GM23338 (cell line): ENCODE data around the gene RGS8. TPM values are rescaled to one million over a fixed set of nuclear protein-coding genes. Genes with fewer than 3 reads are reported as not detected.

Experiments
- CREB1 ChIP-seq: fragments of 250-450 bp; sonication (Bioruptor Pico); IDR thresholded peaks from 2 replicates; pipeline ENCODE4 v1.5.0; 2020; ENCODE audit warnings: low read depth, mild to moderate bottlenecking, moderate library complexity
- CTCF ChIP-seq, 2 experiments: fragments of 200-600 bp in 1 of 2; sonication (generic) in 1 of 2; conservative IDR thresholded peaks; 2 replicates each; pipeline versions ENCODE4 v1.5.1 to v1.6.1; 2016 to 2017; ENCODE audit warnings: antibody characterized with exemption in 2 of 2, low read depth in 2 of 2, mild to moderate bottlenecking in 2 of 2, moderate library complexity in 1 of 2
- ETS1 ChIP-seq: IDR thresholded peaks from 2 replicates; pipeline ENCODE4 v1.6.1; 2016; ENCODE audit warnings: antibody characterized with exemption
- EZH2 ChIP-seq: fragments of 200-600 bp; sonication (generic); IDR thresholded peaks from one replicate; pipeline ENCODE4 v1.8.0; 2017; ENCODE audit warnings: antibody characterized with exemption, mild to moderate bottlenecking, low read depth; ENCODE audit not compliant: unreplicated experiment
- EZH2phosphoT487 ChIP-seq: fragments of 200-600 bp; sonication (generic); IDR thresholded peaks from one replicate; pipeline ENCODE4 v1.8.1; 2018; ENCODE audit warnings: antibody characterized with exemption; ENCODE audit not compliant: unreplicated experiment
- JUNB ChIP-seq: IDR thresholded peaks from one replicate; pipeline ENCODE4 v1.6.1; 2016; ENCODE audit warnings: antibody characterized with exemption; ENCODE audit not compliant: unreplicated experiment
- NANOG ChIP-seq: IDR thresholded peaks from 2 replicates; pipeline ENCODE4 v1.6.1; 2016; ENCODE audit warnings: antibody characterized with exemption, borderline replicate concordance
- ZNF114 ChIP-seq: fragments of 250-450 bp; sonication (Bioruptor Pico); IDR thresholded peaks from 2 replicates; pipeline ENCODE4 v1.5.0; 2020; ENCODE audit warnings: mild to moderate bottlenecking, moderate library complexity
- ZNF331 ChIP-seq: fragments of 250-450 bp; sonication (Bioruptor Pico); IDR thresholded peaks from 2 replicates; pipeline ENCODE4 v1.5.0; 2020; ENCODE audit warnings: low read depth, mild to moderate bottlenecking, moderate library complexity
- ZNF462 ChIP-seq: fragments of 250-450 bp; sonication (Bioruptor Pico); IDR thresholded peaks from 2 replicates; pipeline ENCODE4 v1.5.0; 2020; ENCODE audit warnings: mild to moderate bottlenecking, moderate library complexity
- polyA plus RNA-seq: library from polyadenylated mRNA; unstranded; fragments of >200 nt; fragmentation: Nextera tagmentation; extraction: Ambion mirVana; gene quantifications from 2 replicates; pipeline ENCODE4 v1.2.1, GENCODE V29; 2016
- total RNA-seq: library from RNA; depleted of rRNA; stranded (reverse); fragments of >200 nt; shearing (Covaris generic); gene quantifications from 2 replicates; pipeline ENCODE4 v1.2.3, GENCODE V29; 2014

The RGS8 gene
- total and polyA plus RNA-seq, 2 experiments from 2014 or later: 0.06 to 2.5 TPM

GRCh38 chr1:182652933-182653332 is 31.5 kb downstream of the RGS8 start (continued):
- no peak for TF ChIP-seq ZNF462 (CRISPR knock-in tag)
- TF ChIP-seq JUNB: no peak
- TF ChIP-seq EZH2phosphoT487: no peak
- TF ChIP-seq ETS1: no peak
- TF ChIP-seq EZH2: no peak
- TF ChIP-seq NANOG: no peak
- TF ChIP-seq CTCF (conservative IDR thresholded peaks at IDR 0.05; ENCODE audit: low read depth in 2 of 2): no peak
- TF ChIP-seq ZNF114: no peak
- no peak for TF ChIP-seq ZNF331
- TF ChIP-seq CREB1 (CRISPR knock-in tag): no peak
